ENCODE data around the gene HOXC6.

HOXC6 gene

DNA sequence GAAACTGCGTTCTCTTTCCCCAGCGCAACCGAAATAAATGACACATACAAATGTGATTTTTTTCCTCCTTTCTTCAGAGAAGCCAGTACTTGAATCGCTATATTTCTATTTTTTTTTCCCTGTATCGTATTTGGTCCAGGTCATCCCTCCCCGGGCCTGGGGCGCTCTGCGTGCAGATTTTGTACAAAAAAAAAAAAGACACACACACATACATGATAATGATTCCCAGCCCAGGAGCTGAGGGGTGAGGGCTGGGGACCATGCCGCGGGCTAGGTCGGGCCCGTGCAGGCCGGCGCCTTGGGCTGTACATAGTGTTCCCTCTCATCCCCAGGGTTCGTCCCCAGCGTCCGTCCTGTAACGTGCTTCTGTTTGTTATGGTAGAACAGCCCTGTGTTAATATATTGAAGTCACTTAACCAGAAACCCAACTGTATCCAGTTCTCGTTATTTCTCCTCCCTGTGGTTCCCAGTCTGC is 25.3 kb upstream of the HOXC6 start:
- DNase-seq (ENCODE audit: low spot score) = no peak

GRCh38 chr12:54003625-54004024 is 24.6 kb upstream of the HOXC6 start:
- no peak for DNase-seq (ENCODE audit: low spot score)

DNA sequence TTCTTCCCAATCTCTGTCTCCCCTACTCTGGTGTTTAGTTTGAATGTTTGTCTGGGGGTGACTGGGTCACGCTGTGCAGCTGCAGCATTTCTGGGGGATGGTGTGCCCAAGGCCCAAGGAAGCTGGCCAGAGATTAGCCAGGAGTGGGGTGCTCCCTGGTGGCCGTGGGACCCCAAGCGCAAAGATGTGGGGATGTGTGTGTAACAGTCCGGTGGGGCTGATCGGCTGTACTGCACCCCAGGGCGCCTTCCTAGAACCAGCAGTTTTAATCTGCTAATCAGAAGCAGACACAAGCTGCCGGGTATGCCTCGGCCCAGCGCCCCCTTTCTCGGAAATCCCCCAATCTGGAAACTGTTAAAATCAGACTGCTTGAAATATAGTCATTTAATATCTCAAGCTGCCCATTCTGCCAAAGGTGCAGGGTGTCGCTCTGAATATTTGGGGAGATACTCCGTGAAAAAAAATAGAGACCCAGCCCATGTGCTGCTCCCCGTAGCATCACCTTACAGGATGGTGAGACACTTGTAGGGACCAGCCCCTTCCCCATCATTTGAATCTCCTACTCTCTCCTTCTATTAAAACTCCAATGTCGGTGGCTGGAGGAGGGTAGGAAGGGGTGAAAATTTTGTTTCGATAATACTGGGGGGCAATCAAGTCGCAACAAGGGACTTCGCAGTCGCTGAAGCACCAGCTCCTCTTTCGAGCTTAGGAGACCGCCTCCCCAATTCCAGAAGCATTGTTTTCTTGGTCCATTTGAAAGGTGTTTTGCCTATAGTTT is 24.0 kb upstream of the HOXC6 start:
- no peak for DNase-seq (ENCODE audit: low spot score)

DNA sequence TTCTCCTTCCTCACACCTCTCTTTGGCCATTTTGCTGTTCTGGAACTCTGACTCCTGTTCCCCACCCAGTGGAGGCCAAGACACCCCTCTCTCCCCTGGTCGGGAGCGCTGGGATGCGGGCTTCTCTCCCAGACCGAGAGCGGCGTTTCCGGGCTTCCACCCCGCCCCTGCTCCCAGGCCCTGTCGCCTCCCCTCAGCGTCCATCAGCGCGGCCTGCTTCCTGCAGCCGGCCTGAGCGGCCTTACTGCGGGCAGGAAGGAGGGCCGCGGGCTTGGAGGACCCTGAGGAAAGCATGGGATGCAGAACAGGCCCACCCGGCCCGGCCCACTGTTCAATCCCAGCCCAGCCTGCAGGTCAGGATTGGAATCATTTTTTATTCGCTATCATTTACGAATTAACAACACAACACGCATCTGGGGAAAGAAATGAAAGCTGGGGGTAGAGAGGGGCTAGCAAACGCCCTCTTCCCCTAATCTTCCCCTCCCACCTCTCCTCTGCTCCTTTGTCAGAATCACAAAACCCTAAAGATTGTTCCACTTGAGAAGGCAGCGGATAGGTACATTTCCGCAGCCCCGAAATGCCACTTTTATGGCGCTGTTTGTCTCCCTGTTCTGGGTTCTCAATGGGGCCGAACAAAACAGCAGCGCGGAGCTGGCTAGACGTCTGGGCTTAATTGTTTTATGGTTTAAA is 23.3 kb upstream of the HOXC6 start:
- no peak for DNase-seq (ENCODE audit: low spot score)

DNA sequence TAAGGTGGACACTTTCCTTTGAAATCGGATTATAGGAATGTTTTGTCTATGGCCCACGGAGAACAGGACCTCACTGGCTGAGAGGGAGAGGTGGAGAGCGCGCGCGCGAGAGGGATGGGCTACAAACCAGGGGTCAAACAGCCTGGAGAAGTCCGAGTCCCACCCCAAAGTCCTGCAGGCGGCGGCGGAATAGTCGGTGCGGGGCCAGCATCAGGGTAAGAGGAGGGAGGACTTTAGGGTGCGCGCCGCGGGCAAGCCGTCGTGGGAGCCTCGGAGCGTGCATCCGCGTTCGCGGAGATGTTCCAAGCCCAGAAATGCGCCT is 22.7 kb upstream of the HOXC6 start:
- DNase-seq (ENCODE audit: low spot score) = no peak

- DNase-seq (ENCODE audit: low spot score) = peak; percentile 78
Observed at GRCh38 chr12:54005853-54006558, 22.2 kb upstream of the HOXC6 start.

DNA sequence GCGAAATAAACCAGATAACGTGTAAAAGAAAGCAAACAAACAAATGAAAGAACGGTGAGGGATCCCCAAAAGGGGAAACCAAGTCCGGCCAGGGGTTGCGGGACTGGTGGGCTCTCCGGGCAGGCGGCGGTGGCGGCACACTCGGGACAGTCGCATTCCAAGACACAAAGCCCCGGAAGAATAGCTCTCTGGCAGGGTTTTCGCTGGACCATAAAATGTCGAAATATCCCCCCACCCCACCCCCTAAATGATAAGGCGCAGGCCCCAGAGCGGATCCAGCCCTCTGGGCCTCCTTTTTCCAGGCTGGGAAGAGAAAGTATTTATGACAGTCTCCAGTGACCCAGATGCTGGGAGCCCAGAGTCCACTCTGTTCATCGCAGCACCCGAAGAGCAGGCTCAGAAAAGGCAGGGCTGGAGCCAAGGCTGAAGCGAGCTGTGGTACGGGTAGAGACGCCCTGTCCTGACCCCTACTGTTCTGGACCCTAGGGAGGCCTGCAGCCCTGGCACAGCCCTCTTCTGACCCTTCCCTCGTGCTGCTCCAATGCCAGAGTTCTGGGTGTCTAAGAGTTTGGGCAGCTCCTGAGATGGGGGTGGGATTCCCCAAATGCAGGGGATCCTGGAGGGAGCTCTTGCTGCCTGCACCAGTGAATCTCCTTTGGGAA is 21.6 kb upstream of the HOXC6 start:
- DNase-seq (ENCODE audit: low spot score) = no peak

GRCh38 chr12:54007538-54008259 is 20.5 kb upstream of the HOXC6 start:
- no peak for DNase-seq (ENCODE audit: low spot score)

DNA sequence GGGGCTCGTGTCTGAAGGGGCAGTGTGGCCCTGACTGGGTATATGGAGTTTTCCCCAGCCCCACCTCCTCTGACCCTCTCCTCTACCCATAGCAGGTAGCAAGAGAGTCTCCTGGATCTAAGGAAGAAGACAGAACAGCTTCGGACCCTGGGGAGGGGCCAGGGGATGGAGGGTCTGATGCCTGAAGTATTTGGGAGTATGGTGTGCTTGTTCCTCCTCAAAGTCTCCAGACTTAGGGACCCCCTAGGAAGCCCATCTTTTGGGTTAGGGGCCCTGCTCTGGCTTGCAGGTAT is 20.0 kb upstream of the HOXC6 start:
- DNase-seq (ENCODE audit: low spot score) = no peak

- no peak for DNase-seq (ENCODE audit: low spot score)
Observed at GRCh38 chr12:54009171-54010052, 18.8 kb upstream of the HOXC6 start.

GRCh38 chr12:54010053-54010971 is 17.9 kb upstream of the HOXC6 start:
- DNase-seq (ENCODE audit: low spot score) = no peak

DNA sequence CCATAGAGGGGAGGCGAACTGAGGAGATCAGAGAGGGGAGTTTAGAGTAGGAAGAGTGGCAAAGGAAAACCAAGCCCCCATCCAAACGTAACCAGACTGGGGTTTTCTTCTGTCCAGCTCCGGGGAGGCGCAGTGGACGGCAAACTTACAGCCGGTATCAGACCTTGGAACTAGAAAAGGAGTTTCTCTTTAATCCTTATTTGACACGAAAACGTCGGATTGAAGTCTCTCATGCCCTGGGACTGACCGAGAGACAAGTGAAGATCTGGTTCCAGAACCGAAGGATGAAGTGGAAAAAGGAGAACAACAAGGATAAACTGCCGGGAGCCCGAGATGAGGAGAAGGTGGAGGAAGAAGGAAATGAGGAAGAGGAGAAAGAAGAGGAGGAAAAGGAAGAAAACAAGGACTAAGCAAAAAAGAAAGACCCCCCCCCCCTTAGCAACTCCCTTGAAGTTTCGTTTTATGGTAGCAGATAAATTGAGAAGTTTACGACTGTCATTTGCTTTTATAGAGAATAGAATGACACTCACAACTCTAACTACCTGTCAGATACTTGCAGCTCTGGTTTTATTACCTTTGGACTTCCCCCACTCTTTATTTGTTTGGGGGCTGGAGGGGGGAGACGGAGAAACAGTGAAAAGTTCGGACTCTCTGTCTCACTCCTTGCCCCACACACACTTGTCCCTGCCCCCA is 17.1 kb upstream of the HOXC6 start:
- DNase-seq (ENCODE audit: low spot score) = no peak

DNA sequence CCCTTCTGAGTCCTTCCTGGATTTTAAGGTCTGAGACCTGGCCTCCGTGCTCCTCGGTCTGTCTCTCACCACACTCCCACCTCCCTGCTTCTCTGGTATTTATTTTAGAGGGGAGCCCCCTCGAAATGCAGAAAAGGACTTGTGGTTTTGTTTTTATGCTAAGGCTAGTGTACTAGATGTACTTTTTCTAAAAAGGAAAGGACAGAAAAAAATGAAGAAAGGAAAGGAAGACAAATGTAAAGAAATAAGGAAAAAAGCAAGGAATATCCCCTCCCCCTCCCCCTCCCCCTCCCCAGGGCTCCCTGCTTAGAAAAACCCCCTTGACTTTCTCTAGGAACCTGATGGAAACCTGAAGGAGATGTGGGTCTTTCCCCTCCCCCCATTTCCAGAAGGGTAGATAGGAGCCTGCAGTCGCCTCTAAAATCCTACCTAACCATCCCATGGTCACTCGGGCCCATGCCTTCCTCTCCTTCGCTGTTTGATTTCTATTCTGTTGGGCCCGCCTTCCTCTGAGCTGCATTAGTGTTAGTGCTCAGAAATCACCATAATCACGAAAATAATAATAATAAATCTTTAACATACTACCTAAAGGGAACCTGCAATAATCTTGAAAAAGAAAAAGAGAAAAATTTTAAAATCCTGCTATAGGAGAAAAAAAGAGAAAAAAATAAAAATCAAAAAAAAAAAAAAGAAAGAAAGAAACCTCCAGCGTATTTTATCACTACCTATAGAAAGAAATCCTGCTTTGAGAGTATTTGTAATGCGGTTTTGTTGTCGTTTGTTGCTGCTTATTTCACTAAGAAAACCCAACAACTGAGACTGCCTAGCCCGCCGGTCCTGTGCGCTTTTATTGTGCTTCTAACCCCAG is 16.3 kb upstream of the HOXC6 start:
- no peak for DNase-seq (ENCODE audit: low spot score)

- DNase-seq (ENCODE audit: low spot score) = no peak
Observed at GRCh38 chr12:54012631-54013409, 15.4 kb upstream of the HOXC6 start.

GRCh38 chr12:54014377-54015017 is 13.7 kb upstream of the HOXC6 start:
- no peak for DNase-seq (ENCODE audit: low spot score)

DNA sequence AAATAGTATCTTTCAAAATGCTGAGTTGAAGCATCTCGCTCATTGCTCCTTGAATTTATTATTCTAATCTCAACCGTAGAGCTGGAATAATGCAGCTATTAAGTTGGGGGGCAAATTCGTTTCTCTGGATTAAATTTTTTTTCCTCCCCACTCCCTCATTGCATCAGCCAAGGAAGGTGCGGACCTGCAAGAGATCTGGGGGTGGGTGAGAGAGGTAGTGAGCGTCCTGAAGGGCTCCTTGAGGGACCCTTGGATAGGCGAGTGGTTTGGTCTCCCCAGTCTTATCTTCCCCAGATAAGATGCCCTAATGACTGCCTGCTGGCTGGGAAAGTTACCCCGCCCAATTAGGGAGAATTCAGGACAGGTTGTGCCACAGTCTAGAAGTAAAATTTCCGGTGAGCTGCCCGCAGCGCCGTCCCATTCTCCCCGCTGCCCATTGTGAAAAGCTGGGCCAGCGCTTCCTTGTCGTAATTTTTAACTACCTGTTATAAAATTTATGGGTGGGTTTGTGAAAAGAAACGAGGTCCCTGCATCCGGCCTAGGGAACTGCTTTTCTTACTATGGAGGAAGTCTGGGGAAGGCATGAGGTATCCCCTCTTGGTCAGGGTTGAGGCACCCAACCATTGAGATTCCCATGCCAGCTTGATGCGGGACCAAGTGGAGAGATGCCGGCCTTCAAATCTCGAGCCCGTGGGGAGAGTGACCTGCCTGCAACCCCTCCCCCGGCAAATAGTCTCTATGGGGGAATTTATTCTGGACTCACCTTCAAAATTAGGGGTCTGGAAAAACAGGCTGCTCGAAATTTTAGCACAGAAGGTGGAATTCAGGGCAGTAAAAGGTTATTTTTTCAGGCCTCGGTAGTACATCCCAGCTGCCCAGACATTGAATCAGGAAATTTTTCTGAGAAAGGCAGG is 13.0 kb upstream of the HOXC6 start:
- DNase-seq (ENCODE audit: low spot score) = no peak

Measured in hematopoietic multipotent progenitor cell treated with erythropoietin and hydrocortisone succinate and interleukin-3 and kit ligand, for 17 days (in vitro differentiated cells).